ENCODE data around the gene PDCD1LG2. TPM values are rescaled to one million over a fixed set of nuclear protein-coding genes. Genes with fewer than 3 reads are reported as not detected.
A peak's percentile ranks its signal among the peaks of the same experiment; 100 is the strongest.

The PDCD1LG2 gene
- polyA plus RNA-seq, 1 of the 3 experiments (the other 2 are of a cell fraction), result 11.1 TPM

GRCh38 chr9:5509573-5509972 is 758 bp upstream of the PDCD1LG2 start (continued):
- TF ChIP-seq RAD21 (IDR thresholded peaks at IDR 0.05; ENCODE audit: low read length) (no peak), MEF2A (IDR thresholded peaks at IDR 0.05; ENCODE audit: borderline replicate concordance, low read depth) (peak; percentile 81; the same call in 1 of the 2 replicates), SMC3 (IDR thresholded peaks at IDR 0.05; ENCODE audit: low read depth, low read length) (no peak), TEAD4 (IDR thresholded peaks at IDR 0.05; ENCODE audit: borderline replicate concordance, insufficient read depth) (peak; percentile 99)
- TF ChIP-seq, protein P1, sequence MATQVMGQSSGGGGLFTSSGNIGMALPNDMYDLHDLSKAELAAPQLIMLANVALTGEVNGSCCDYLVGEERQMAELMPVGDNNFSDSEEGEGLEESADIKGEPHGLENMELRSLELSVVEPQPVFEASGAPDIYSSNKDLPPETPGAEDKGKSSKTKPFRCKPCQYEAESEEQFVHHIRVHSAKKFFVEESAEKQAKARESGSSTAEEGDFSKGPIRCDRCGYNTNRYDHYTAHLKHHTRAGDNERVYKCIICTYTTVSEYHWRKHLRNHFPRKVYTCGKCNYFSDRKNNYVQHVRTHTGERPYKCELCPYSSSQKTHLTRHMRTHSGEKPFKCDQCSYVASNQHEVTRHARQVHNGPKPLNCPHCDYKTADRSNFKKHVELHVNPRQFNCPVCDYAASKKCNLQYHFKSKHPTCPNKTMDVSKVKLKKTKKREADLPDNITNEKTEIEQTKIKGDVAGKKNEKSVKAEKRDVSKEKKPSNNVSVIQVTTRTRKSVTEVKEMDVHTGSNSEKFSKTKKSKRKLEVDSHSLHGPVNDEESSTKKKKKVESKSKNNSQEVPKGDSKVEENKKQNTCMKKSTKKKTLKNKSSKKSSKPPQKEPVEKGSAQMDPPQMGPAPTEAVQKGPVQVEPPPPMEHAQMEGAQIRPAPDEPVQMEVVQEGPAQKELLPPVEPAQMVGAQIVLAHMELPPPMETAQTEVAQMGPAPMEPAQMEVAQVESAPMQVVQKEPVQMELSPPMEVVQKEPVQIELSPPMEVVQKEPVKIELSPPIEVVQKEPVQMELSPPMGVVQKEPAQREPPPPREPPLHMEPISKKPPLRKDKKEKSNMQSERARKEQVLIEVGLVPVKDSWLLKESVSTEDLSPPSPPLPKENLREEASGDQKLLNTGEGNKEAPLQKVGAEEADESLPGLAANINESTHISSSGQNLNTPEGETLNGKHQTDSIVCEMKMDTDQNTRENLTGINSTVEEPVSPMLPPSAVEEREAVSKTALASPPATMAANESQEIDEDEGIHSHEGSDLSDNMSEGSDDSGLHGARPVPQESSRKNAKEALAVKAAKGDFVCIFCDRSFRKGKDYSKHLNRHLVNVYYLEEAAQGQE (IDR thresholded peaks at IDR 0.05; ENCODE audit: low read depth, low read length), result peak; percentile 50; the same call in 1 of the 2 replicates

GRCh38 chr9:5510989-5511388 is 658 bp downstream of the PDCD1LG2 start:
- no peaks in the 10 kb centered on the region for H3K9me2 ChIP-seq
- POLR2A ChIA-PET, result no interaction called here
- peak overlapping the region; percentile 37 to 58; a peak in 3 of 4 replicates for H3K4me3 ChIP-seq (ENCODE audit: low read depth in 2 of 2, low read length in 1 of 2)
- 21% methylated on average over 3 of the region's 3 CpGs for WGBS (ENCODE audit: low lambda C conversion rate)
- H3K4me2 ChIP-seq, result peak overlapping the region; percentile 83
- H3K27me3 ChIP-seq (ENCODE audit: insufficient read depth), result no peaks in the 10 kb centered on the region
- CTCF ChIA-PET, result interaction anchor here (0.9 to 1.1 kb wide), 2 partner anchors 79 to 81 kb away, joined by 3 read pairs; no protein-coding TSS in a partner anchor
- H3K79me2 ChIP-seq (ENCODE audit: insufficient read depth), result peaks cover 53% of the 10 kb centered on the region
- H3K36me3 ChIP-seq (replicated peaks in 1 of 2; ENCODE audit: control insufficient read depth in 1 of 2, insufficient read depth in 2 of 2, low read length in 1 of 2), result peaks cover 0 to 4% of the 10 kb centered on the region in 2 experiments
- peak; percentile 52 for DNase-seq
- peaks cover 33% of the 10 kb centered on the region for H3F3A ChIP-seq (replicated peaks; ENCODE audit: insufficient read depth)
- no peaks in the 10 kb centered on the region for H3K9me3 ChIP-seq
- H2AFZ ChIP-seq (ENCODE audit: low read depth), result no peak overlapping the region
- H3K27ac ChIP-seq (ENCODE audit: low read depth in 2 of 2, low read length in 1 of 2), result peak overlapping the region; percentile 91 to 100
- H3K4me1 ChIP-seq (ENCODE audit: control insufficient read depth in 1 of 2, insufficient read depth in 2 of 2, low read depth in 1 of 2, low read length in 1 of 2), result peaks cover 13 to 29% of the 10 kb centered on the region in 2 experiments
- H3K9ac ChIP-seq, result peak overlapping the region; percentile 83
- no peaks in the 10 kb centered on the region for H4K20me1 ChIP-seq (ENCODE audit: insufficient read depth)
- TF ChIP-seq EP300 (IDR thresholded peaks at IDR 0.05; ENCODE audit: borderline replicate concordance in 1 of 2, low read depth in 1 of 2, low read length in 1 of 2) (peak in 1 of 2 experiments; percentile 36; a peak in 1 of 4 replicates), RXRA (IDR thresholded peaks at IDR 0.05; ENCODE audit: borderline replicate concordance, low read depth) (no peak), JUND (IDR thresholded peaks at IDR 0.05) (no peak), SMC3 (IDR thresholded peaks at IDR 0.05; ENCODE audit: low read depth, low read length) (no peak), IRF3 (IDR thresholded peaks at IDR 0.05; ENCODE audit: low read depth, low read length) (no peak), FOSL2 (IDR thresholded peaks at IDR 0.05; ENCODE audit: borderline replicate concordance, low read depth) (no peak), GABPA (IDR thresholded peaks at IDR 0.05; ENCODE audit: low read depth) (no peak), CHD2 (IDR thresholded peaks at IDR 0.05; ENCODE audit: low read length, partially characterized antibody) (no peak), RCOR1 (IDR thresholded peaks at IDR 0.05; ENCODE audit: low read length) (no peak), MXI1 (IDR thresholded peaks at IDR 0.05; ENCODE audit: low read depth, low read length) (no peak), TEAD4 (IDR thresholded peaks at IDR 0.05; ENCODE audit: borderline replicate concordance, insufficient read depth) (no peak), ZBTB33 (IDR thresholded peaks at IDR 0.05; ENCODE audit: borderline replicate concordance, low read depth) (no peak), SIN3A (IDR thresholded peaks at IDR 0.05; ENCODE audit: borderline replicate concordance, low read depth, low read length) (no peak), POLR2AphosphoS5 (IDR thresholded peaks at IDR 0.05; ENCODE audit: low read depth, low read length) (no peak), YY1 (IDR thresholded peaks at IDR 0.05; ENCODE audit: low read depth) (peak; percentile 16; the same call in 1 of the 2 replicates), RFX5 (IDR thresholded peaks at IDR 0.05; ENCODE audit: low read length) (no peak)
- TF ChIP-seq, protein P2, sequence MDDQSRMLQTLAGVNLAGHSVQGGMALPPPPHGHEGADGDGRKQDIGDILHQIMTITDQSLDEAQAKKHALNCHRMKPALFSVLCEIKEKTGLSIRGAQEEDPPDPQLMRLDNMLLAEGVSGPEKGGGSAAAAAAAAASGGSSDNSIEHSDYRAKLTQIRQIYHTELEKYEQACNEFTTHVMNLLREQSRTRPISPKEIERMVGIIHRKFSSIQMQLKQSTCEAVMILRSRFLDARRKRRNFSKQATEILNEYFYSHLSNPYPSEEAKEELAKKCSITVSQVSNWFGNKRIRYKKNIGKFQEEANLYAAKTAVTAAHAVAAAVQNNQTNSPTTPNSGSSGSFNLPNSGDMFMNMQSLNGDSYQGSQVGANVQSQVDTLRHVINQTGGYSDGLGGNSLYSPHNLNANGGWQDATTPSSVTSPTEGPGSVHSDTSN (IDR thresholded peaks at IDR 0.05), result peak; percentile 15; the same call in 1 of the 2 replicates
- TF ChIP-seq, protein P3, sequence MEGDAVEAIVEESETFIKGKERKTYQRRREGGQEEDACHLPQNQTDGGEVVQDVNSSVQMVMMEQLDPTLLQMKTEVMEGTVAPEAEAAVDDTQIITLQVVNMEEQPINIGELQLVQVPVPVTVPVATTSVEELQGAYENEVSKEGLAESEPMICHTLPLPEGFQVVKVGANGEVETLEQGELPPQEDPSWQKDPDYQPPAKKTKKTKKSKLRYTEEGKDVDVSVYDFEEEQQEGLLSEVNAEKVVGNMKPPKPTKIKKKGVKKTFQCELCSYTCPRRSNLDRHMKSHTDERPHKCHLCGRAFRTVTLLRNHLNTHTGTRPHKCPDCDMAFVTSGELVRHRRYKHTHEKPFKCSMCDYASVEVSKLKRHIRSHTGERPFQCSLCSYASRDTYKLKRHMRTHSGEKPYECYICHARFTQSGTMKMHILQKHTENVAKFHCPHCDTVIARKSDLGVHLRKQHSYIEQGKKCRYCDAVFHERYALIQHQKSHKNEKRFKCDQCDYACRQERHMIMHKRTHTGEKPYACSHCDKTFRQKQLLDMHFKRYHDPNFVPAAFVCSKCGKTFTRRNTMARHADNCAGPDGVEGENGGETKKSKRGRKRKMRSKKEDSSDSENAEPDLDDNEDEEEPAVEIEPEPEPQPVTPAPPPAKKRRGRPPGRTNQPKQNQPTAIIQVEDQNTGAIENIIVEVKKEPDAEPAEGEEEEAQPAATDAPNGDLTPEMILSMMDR (IDR thresholded peaks at IDR 0.05), result no peak

All from SK-N-SH (cell line).